GM12878 (cell line): ENCODE data around the gene JMJD7. TPM values are rescaled to one million over a fixed set of nuclear protein-coding genes. Genes with fewer than 3 reads are reported as not detected.

ENCODE experiments used
- ATAC-seq: fragments of 200-7000 bp; cut with Tn5 transposase; 3 replicates; pipeline ENCODE4 v1.9.1; 2020; ENCODE audit warnings: mild to moderate bottlenecking, moderate library complexity
- BruUV-seq: library from RNA; stranded (reverse); fragments of 400-500 nt; replicated peaks from 2 replicates; lab custom pipeline; 2021; lab: Mats Ljungman, UMichigan
- CTCF ChIA-PET: fragments of 300-600 bp; sonication (Branson Sonifier 250); formaldehyde crosslinking; extraction: SDS; loops from one replicate; lab custom pipeline; 2021; ENCODE audit warnings: inconsistent platforms; lab: Yijun Ruan, JAX
- POLR2A ChIA-PET: fragments of 350-600 bp; formaldehyde crosslinking; extraction: SDS; loops from one replicate; lab custom pipeline; 2021; ENCODE audit warnings: inconsistent platforms; lab: Charles Lee
- RAD21 ChIA-PET: fragments of 300-600 bp; sonication (Branson Sonifier 250); formaldehyde crosslinking; loops from one replicate; lab custom pipeline; 2023; ENCODE audit warnings: antibody characterized with exemption; ENCODE audit not compliant: unreplicated experiment; lab: Charles Lee
- SMC1A ChIA-PET: fragments of 300-600 bp; sonication (Branson Sonifier 250); formaldehyde crosslinking; loops from one replicate; lab custom pipeline; 2023; ENCODE audit not compliant: unreplicated experiment, uncharacterized antibody; lab: Charles Lee
- DNase-seq: peaks from one replicate; pipeline ENCODE4 v3.0.0-alpha.2; 2011; ENCODE audit warnings: low read depth, low spot score
- FAIRE-seq: peaks from 3 replicates; lab custom pipeline; 2011; peaks lifted over from hg19 to GRCh38; lab: Jason Lieb, UNC
- H2AFZ ChIP-seq: 2 replicates; pipeline ENCODE4 v1.6.0; 2011; ENCODE audit warnings: low read depth, low read length, control low read depth; ENCODE audit not compliant: control insufficient read depth
- H3K27ac ChIP-seq: 2 replicates; pipeline ENCODE4 v1.5.1; 2011; ENCODE audit warnings: control low read depth; ENCODE audit not compliant: control insufficient read depth, insufficient read depth
- H3K27me3 ChIP-seq, 2 experiments: replicated peaks in 1 of 2; 2 replicates each; pipeline versions ENCODE4 v1.6.0 to v1.6.1; 2011; ENCODE audit warnings: low read length in 1 of 2; ENCODE audit not compliant: control insufficient read depth in 2 of 2, insufficient read depth in 2 of 2
- H3K36me3 ChIP-seq, 2 experiments: 2 replicates each; pipeline ENCODE4 v1.5.1; 2011; ENCODE audit warnings: low read length in 1 of 2; ENCODE audit not compliant: control insufficient read depth in 2 of 2, insufficient read depth in 2 of 2
- H3K4me1 ChIP-seq: 2 replicates; pipeline ENCODE4 v1.6.1; 2011; ENCODE audit warnings: mild to moderate bottlenecking, low read length, moderate library complexity, mixed read lengths; ENCODE audit not compliant: control insufficient read depth, insufficient read depth
- H3K4me2 ChIP-seq: 2 replicates; pipeline ENCODE4 v1.6.0; 2011; ENCODE audit warnings: control low read depth; ENCODE audit not compliant: control insufficient read depth, insufficient read depth
- H3K4me3 ChIP-seq: fragments of 200-600 bp; sonication (generic); 2 replicates; pipeline ENCODE4 v1.5.1; 2016
- H3K79me2 ChIP-seq: 2 replicates; pipeline ENCODE4 v1.6.0; 2011; ENCODE audit warnings: low read length; ENCODE audit not compliant: control insufficient read depth, insufficient read depth
- H3K9ac ChIP-seq: 2 replicates; pipeline ENCODE4 v1.8.0; 2011; ENCODE audit warnings: low read length, control low read depth, mixed read lengths; ENCODE audit not compliant: control insufficient read depth, insufficient read depth
- H3K9me3 ChIP-seq: replicated peaks from 3 replicates; pipeline ENCODE4 v1.5.1; 2011; ENCODE audit warnings: mild to moderate bottlenecking, low read length; ENCODE audit not compliant: control insufficient read depth, insufficient read depth
- H4K20me1 ChIP-seq: 2 replicates; pipeline ENCODE4 v1.6.0; 2011; ENCODE audit not compliant: control insufficient read depth, insufficient read depth
- BHLHE40 ChIP-seq, 2 experiments: fragments of 450-650 bp in 1 of 2; IDR thresholded peaks; 2 replicates each; pipeline ENCODE4 v1.6.1; 2011 to 2017; ENCODE audit warnings: low read depth in 2 of 2, borderline replicate concordance in 1 of 2, improper control_type of control experiment in 1 of 2, low read length in 1 of 2, mild to moderate bottlenecking in 1 of 2
- CREM ChIP-seq: IDR thresholded peaks from 2 replicates; pipeline ENCODE4 v1.6.1; 2014; ENCODE audit warnings: antibody characterized with exemption, low read depth
- EP300 ChIP-seq, 2 experiments: fragments of 150-350 bp in 1 of 2; IDR thresholded peaks; 2 replicates each; pipeline ENCODE4 v1.6.1; 2011 to 2012; ENCODE audit warnings: low read depth in 2 of 2, low read length in 2 of 2, borderline replicate concordance in 1 of 2, improper control_type of control experiment in 1 of 2, inconsistent platforms in 1 of 2; ENCODE audit not compliant: control insufficient read depth in 1 of 2
- NBN ChIP-seq: fragments of 450-650 bp; IDR thresholded peaks from 2 replicates; pipeline ENCODE4 v1.6.1; 2016
- NFYB ChIP-seq: IDR thresholded peaks from 2 replicates; pipeline ENCODE4 v1.6.1; 2011; ENCODE audit warnings: low read depth, mild to moderate bottlenecking, low read length, improper control_type of control experiment, moderate library complexity; ENCODE audit not compliant: insufficient read depth
- PBX3 ChIP-seq: IDR thresholded peaks from 2 replicates; pipeline ENCODE4 v1.6.1; 2011; ENCODE audit warnings: mild to moderate bottlenecking, low read depth, low read length, moderate library complexity; ENCODE audit not compliant: insufficient replicate concordance
- WGBS: methylation state at CpG from one replicate; pipeline ENCODE4 v1.1.6; 2016; ENCODE audit warnings: low lambda C conversion rate; ENCODE audit not compliant: insufficient replicate concordance, insufficient coverage; ENCODE audit errors: missing lambda C conversion rate; 5-methylcytosine and 5-hydroxymethylcytosine counted together
- in situ Hi-C: fragments of 300-500 bp; cut with MboI; formaldehyde crosslinking; loops from 9 replicates; pipeline ENCODE4 v1.14.3; 2018; ENCODE audit warnings: mixed read lengths
- intact Hi-C: fragments of 100-400 bp; cut with micrococcal nuclease; formaldehyde crosslinking; loops from one replicate; pipeline ENCODE4 v1.14.2; 2022; ENCODE audit not compliant: unreplicated experiment
- polyA plus RNA-seq, 11 experiments: library from polyadenylated mRNA; depleted of rRNA in 4 of 11; unstranded in 6 of 11; stranded (reverse) in 5 of 11; fragments of >200 nt; fragmentation: Nextera tagmentation in 4 of 11; fragmentation: Illumina TruSeq in 1 of 11; extraction: Ambion mirVana in 4 of 11; extraction: Trizol in 1 of 11; gene quantifications; 1 replicate in 1 of 11; 2 replicates in 10 of 11; pipeline versions ENCODE4 v1.2.1 to v1.2.3, GENCODE V29; 2011 to 2016; ENCODE audit warnings: inconsistent platforms in 2 of 11, missing spikeins in 2 of 11, low read depth in 1 of 11
- total RNA-seq, 4 experiments: library from RNA; depleted of rRNA in 3 of 4; stranded (reverse); fragments of >200 nt in 3 of 4; fragmentation: Illumina TruSeq in 1 of 4; extraction: Trizol in 1 of 4; gene quantifications; 2 replicates each; pipeline versions ENCODE4 v1.2.1 to v1.2.3, GENCODE V29; 2013 to 2021

Gene JMJD7
- total and polyA plus RNA-seq, 10 of the 15 experiments (the other 5 are each of a cell fraction or from before 2014, with no cell fraction given): 0.79 to 12.2 (median 6.5) TPM

- Histone ChIP-seq H4K20me1 (no peaks in the 10 kb centered on the region), H3K27ac (no peak overlapping the region), H3K4me3 (no peak overlapping the region), H2AFZ (no peak overlapping the region), H3K27me3 (no peaks in the 10 kb centered on the region), H3K4me1 (no peaks in the 10 kb centered on the region), H3K9ac (no peak overlapping the region), H3K4me2 (no peak overlapping the region), H3K9me3 (no peaks in the 10 kb centered on the region), H3K79me2 (no peaks in the 10 kb centered on the region), H3K36me3 (no peaks in the 10 kb centered on the region)
- no peak for ATAC-seq
- no peak for FAIRE-seq
- TF ChIP-seq NBN (no peak), EP300 (IDR thresholded peaks at IDR 0.05; ENCODE audit: borderline replicate concordance in 1 of 2, control insufficient read depth in 1 of 2, low read depth in 2 of 2, low read length in 2 of 2) (no peak), NFYB (no peak), PBX3 (no peak)
- 74% methylated on average over 10 of the region's 10 CpGs for WGBS
- POLR2A ChIA-PET: no interaction called here
- intact Hi-C loops: no loop called here
- no TSS peak for BruUV-seq
- CTCF ChIA-PET: no interaction called here
- SMC1A ChIA-PET: no interaction called here
- DNase-seq: no peak
- RAD21 ChIA-PET: no interaction called here
- in situ Hi-C loops: no loop called here
Measured at GRCh38 chr15:41841131-41841530, 13.2 kb downstream of the JMJD7 start.

GRCh38 chr15:41842229-41842628, 14.3 kb downstream of the JMJD7 start:
- 69% methylated on average over 12 of the region's 12 CpGs for WGBS
- Histone ChIP-seq H3K4me1 (no peaks in the 10 kb centered on the region), H2AFZ (no peak overlapping the region), H3K9me3 (no peaks in the 10 kb centered on the region), H4K20me1 (no peaks in the 10 kb centered on the region), H3K27ac (no peak overlapping the region), H3K79me2 (no peaks in the 10 kb centered on the region), H3K9ac (no peak overlapping the region), H3K4me2 (no peak overlapping the region), H3K4me3 (no peak overlapping the region), H3K27me3 (no peaks in the 10 kb centered on the region), H3K36me3 (no peaks in the 10 kb centered on the region)
- intact Hi-C loops: no loop called here
- no peak for TF ChIP-seq CREM
- no peak for TF ChIP-seq BHLHE40 (IDR thresholded peaks at IDR 0.05; ENCODE audit: borderline replicate concordance in 1 of 2, low read depth in 2 of 2, low read length in 1 of 2)
- ChIA-PET CTCF (no interaction called here), RAD21 (no interaction called here), SMC1A (no interaction called here), POLR2A (no interaction called here)
- ATAC-seq (no peak), DNase-seq (no peak), FAIRE-seq (no peak)
- in situ Hi-C loops: no loop called here
- no TSS peak for BruUV-seq
